ENCODE data around the gene HHIPL1. TPM values are rescaled to one million over a fixed set of nuclear protein-coding genes. Genes with fewer than 3 reads are reported as not detected.

The HHIPL1 gene
- total RNA-seq, 3 donors from 2014 or later: 0.26 to 3.2 (median 1.1) TPM

GRCh38 chr14:99643343-99643742, 1.6 kb upstream of the HHIPL1 start:
- intact Hi-C loops (cut with DNase I, micrococcal nuclease): no loop called here
- Histone ChIP-seq H3K4me3 (no peak overlapping the region), H3K4me1 (ENCODE audit: low read depth) (peaks cover 6% of the 10 kb centered on the region), H3K36me3 (ENCODE audit: low read depth) (no peaks in the 10 kb centered on the region), H3K9me3 (no peaks in the 10 kb centered on the region)
- no peak for TF ChIP-seq CTCF (IDR thresholded peaks at IDR 0.05)
- DNase-seq (no peak), ATAC-seq (no peak)

GRCh38 chr14:99644035-99644587, 818 bp upstream of the HHIPL1 start:
- no peaks in the 10 kb centered on the region for H3K9me3 ChIP-seq
- DNase-seq: no peak
- no peak overlapping the region for H3K4me3 ChIP-seq
- intact Hi-C loops (cut with DNase I, micrococcal nuclease): no loop called here
- no peak for TF ChIP-seq CTCF (IDR thresholded peaks at IDR 0.05)
- no peak for ATAC-seq
- no peaks in the 10 kb centered on the region for H3K36me3 ChIP-seq (ENCODE audit: low read depth)
- peaks cover 6% of the 10 kb centered on the region for H3K4me1 ChIP-seq (ENCODE audit: low read depth)

GRCh38 chr14:99645545-99646505, 896 bp downstream of the HHIPL1 start:
- no peak overlapping the region for H3K4me3 ChIP-seq
- no peaks in the 10 kb centered on the region for H3K9me3 ChIP-seq
- peaks cover 6% of the 10 kb centered on the region for H3K4me1 ChIP-seq (ENCODE audit: low read depth)
- ATAC-seq (no peak), DNase-seq (no peak)
- intact Hi-C loops (cut with DNase I, micrococcal nuclease): no loop called here
- H3K36me3 ChIP-seq (ENCODE audit: low read depth): no peaks in the 10 kb centered on the region
- no peak for TF ChIP-seq CTCF (IDR thresholded peaks at IDR 0.05)

- TF ChIP-seq CTCF (IDR thresholded peaks at IDR 0.05): no peak
- Histone ChIP-seq H3K36me3 (ENCODE audit: low read depth) (no peaks in the 10 kb centered on the region), H3K9me3 (no peaks in the 10 kb centered on the region), H3K4me1 (ENCODE audit: low read depth) (peaks cover 6% of the 10 kb centered on the region), H3K4me3 (no peak overlapping the region)
- intact Hi-C loops (cut with DNase I, micrococcal nuclease): no loop called here
- ATAC-seq: no peak
- no peak for DNase-seq
Observed at GRCh38 chr14:99647411-99647810, 2.5 kb downstream of the HHIPL1 start.

GRCh38 chr14:99648027-99648784, 3.3 kb downstream of the HHIPL1 start:
- ATAC-seq: no peak
- Histone ChIP-seq H3K9me3 (no peaks in the 10 kb centered on the region), H3K36me3 (ENCODE audit: low read depth) (no peaks in the 10 kb centered on the region), H3K4me1 (ENCODE audit: low read depth) (peaks cover 6% of the 10 kb centered on the region), H3K4me3 (no peak overlapping the region)
- no peak for TF ChIP-seq CTCF (IDR thresholded peaks at IDR 0.05)
- intact Hi-C loops (cut with DNase I, micrococcal nuclease): no loop called here
- DNase-seq: no peak
